HG03175 (cell line): Measurements from ENCODE around the gene QDPR.

Experiments used
- ATAC-seq: cut with Tn5 transposase; IDR thresholded peaks from one replicate; pipeline ENCODE4 v1.9.1; 2021; ENCODE audit warnings: mild to moderate bottlenecking, moderate library complexity; ENCODE audit not compliant: unreplicated experiment

The QDPR gene

GRCh38 chr4:17436750-17437090 lies 75.2 kb downstream of the QDPR start:
- no peak for ATAC-seq
